Myocyte (in vitro differentiated cells): ENCODE data around the gene CD58. TPM values are rescaled to one million over a fixed set of nuclear protein-coding genes. Genes with fewer than 3 reads are reported as not detected.
"Not testable (repeated sequence)": the region's sequence is repeated elsewhere in the genome, so short reads cannot be mapped to it uniquely, and the experiment has no call there.

Experiments used
- DNase-seq: peaks from one replicate; pipeline ENCODE4 v3.0.0-alpha.2; 2012; ENCODE audit warnings: low read depth
- total RNA-seq: library from RNA; depleted of rRNA; stranded (reverse); fragments of >200 nt; gene quantifications from 2 replicates; pipeline ENCODE4 v1.2.3, GENCODE V29; 2014

The CD58 gene
- total RNA-seq, 1 donor from 2014 or later = 24.4 TPM

GRCh38 chr1:116593401-116593800 is 22.6 kb upstream of the CD58 start:
- DNase-seq = not testable (repeated sequence)

DNA sequence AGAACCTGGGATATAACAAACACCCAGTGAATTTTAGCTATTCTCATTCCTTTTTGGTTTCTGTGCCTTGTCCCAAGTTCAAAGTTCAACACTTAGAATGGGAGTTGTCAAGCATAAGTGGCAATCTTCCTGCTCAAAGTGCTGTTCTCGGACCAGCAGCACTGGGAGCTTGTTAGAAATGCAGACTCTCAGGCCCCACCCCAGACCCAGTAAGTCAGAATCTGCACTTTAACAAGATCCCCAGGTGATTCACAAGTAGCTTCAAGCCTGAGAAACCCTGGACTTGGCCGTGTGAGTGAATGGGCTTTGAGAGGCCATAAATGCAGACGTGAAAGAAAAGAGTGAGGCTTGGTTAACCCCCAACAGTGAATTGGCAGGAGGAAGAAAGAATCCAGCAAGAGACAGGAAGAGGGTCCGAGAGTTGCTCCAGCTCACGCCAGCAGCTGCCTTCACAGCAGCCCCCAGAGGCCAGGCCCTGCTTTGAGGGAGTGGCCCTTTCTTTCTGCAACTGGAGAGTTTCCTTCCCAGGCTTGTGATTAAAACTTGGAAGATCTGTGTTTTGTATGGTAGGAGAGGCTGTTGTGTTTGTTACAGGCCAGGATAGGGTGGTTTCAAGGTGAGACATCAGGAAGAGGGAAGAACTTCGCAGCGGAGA is 21.3 kb upstream of the CD58 start:
- not testable (repeated sequence) for DNase-seq

- not testable (repeated sequence) for DNase-seq
Measured at GRCh38 chr1:116591006-116591950, 20.5 kb upstream of the CD58 start.

- DNase-seq = peak; percentile 45
Measured at GRCh38 chr1:116590359-116591005, 19.7 kb upstream of the CD58 start.

- peak; percentile 39 for DNase-seq
Measured at GRCh38 chr1:116589101-116589735, 18.4 kb upstream of the CD58 start.

DNA sequence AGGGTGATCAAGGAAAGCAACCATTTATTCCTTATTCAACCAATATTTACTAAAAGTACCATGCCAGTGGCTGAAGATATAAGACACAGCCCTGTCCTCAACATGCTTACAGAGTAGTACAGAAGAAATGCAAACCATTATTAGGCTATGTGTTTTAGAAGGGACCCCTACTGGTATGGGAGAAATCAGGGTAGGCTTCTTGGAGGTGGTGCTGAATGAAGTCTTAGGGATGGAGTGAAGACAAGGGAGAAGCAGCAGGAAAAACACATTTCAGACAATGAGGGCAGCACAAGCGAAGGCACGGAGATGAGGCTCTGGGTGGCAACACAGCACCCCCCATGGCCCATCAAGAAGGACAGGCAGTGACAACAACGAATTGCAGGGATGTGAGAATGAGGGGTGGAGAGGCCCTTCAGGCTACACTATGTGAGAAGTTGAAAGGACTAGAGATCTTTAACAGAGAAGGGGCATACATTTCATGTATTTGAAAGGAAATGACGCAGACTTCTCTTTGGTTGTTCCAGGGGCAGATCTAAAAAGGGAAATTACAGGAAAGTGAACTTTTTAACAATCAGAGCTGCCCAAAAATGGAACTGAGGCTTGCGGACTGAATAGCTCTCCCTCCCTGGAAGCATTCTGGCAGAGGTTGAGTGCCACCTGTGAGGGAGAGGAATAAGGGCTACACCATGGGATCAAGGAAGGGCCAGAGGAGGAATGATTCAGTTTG is 16.8 kb upstream of the CD58 start:
- DNase-seq = no peak

GRCh38 chr1:116586741-116587143 is 15.9 kb upstream of the CD58 start:
- peak; percentile 64 for DNase-seq

- no peak for DNase-seq
Measured at GRCh38 chr1:116585886-116586285, 15.1 kb upstream of the CD58 start.

DNA sequence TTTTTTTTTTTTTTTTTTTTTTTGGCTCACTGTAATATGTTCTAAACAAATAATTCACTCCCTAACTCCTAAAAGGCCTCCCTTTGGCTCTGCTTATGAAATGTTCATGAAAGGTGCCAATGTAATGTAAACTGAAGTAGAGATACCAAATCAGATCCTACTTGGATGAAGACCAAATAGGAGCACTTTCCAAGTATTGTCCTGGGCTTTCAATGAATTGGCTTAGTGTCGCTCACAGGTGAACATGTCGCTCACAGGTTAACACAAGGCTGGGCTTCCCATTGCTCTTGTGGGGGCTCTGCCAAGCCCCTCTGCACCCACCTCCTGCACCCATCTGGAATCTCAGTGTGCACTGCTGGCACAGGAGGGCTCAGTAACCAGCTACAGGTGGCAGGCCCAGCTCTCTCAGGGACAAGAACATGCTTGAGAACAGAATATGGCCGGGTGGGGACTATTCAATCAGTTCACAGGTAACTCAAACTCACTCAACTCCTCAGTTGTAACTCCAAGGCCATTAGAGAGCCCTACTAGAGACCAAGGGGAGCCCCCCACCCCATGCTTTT is 10.6 kb upstream of the CD58 start:
- DNase-seq = no peak

DNA sequence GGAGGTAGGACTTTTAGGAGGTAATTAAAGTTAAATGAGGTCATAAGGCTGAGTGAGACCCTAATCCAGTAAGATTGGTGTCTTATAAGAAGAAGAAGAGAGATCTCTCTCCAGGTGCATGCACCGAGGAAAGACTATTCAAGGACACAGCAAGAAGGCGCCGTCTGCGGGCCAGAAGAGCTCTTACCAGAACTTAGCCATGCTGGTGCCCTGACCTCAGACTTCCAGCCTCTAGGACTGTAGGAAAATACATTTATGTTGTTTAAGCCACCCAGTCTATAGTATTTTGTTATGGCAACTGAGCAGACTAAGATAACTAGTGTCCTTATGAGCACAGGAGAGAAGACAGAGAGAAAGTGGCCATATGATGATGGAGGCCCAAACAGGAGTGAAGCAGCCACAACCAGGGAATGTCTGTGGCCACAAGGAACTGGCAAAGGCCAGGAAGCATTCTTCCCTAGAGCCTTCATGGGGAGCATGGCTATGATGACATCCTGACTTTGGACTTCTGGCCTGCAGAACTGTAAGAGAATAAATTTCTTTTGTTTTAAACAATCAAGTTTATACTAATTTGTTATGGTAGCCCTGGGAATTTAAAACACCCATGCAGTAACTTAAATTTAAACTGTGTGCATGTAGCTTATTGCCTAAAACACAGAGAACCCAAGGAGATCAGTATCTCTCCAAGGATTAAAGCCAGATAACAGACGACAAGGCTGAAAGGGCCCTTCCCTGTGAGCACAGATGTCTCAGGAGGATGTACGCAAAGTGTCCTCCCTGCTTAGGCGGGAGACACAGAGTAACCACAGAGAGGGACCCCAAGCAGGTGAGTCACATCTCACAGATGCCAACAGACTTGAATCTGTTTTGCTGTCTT is 9.9 kb upstream of the CD58 start:
- DNase-seq = peak; percentile 46

DNA sequence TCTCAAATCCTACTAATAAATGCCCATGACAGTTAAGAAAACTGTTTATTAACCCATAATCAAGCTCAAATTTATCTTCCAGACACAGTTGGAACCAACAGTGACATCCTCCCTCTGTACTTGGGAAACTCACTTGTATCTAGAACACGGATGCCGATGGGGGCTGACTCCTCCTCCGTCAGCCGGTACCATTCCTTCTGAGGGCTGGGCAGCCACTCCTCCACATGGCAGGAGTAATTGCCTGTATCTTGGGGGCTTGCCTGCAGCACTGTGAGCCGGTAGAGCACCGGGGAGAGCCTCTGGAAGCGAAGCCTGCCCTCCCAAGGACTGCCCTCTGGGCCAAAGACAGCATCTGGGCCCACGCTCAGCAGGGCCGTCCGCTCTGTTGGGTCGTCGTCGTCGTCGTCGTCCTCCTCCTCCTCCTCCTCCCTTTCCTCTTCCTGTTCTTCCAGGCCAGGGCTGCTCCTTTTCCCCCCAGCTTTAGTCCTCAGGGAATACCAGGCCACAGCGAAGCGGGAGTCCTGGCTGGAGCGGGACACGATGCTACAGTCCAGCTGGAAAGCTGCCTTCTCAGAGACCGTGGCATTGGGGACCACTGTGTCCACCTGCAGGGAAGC is 8.5 kb upstream of the CD58 start:
- DNase-seq = no peak

- no peak for DNase-seq
Measured at GRCh38 chr1:116578581-116578980, 7.8 kb upstream of the CD58 start.

GRCh38 chr1:116577759-116578314 is 7.0 kb upstream of the CD58 start:
- no peak for DNase-seq

GRCh38 chr1:116574581-116575291 is 3.9 kb upstream of the CD58 start:
- peak; percentile 74 for DNase-seq

GRCh38 chr1:116573431-116574095 is 2.7 kb upstream of the CD58 start:
- no peak for DNase-seq

DNA sequence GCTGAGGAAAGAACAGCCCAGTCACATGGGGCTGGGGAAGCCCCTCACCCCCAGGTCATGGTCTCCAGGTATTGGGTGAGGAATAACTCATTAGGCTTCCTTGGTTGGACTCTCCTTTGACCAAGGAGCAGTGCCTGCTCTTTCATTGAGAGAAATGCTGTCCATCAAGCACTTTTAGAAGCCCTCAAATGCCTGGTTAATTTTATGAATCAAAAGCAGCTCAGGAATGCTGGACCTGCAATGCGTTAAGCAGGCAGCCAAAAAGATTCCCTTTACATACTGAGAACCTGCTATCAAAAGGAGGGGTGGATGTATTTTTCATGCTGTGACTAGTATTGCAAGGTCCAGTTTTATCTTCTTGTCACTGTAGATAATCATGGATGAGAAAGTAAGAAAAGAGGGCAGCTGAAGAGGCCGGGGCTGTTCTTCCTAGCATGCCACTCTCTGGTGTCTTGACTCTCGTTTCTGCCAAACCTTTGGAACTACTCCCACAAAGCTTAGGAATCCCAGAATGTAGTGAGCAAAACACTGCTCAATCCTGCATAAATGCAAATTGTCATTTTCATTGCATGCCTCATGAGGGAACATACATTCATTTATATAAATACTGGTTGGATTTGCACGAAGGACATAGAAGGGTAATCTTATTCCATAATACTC is 2.1 kb upstream of the CD58 start:
- no peak for DNase-seq

DNA sequence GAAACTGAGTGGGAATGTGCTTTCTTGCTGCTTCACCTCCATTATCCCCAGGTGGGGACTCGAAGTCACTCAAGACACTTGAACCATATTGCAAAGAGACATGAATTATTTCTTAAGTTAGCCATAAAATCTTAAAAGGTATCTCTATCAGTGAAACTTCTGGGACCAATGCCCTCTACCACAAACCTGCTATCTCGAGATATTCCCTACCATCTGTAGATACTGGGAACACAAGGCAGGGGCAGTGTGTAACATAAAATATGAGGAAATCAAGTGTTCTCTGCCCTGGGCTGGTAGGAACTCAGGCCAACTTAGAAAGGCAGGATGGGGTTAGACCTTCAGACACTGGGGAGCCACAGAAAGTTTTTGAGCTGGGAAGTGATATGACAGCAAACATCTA is 1.3 kb upstream of the CD58 start:
- no peak for DNase-seq
